ENCODE measurements around the gene WASF2. TPM values are rescaled to one million over a fixed set of nuclear protein-coding genes. Genes with fewer than 3 reads are reported as not detected.

Gene WASF2
- total RNA-seq, 1 donor, result 33.0 TPM

- H3K4me3 ChIP-seq (ENCODE audit: low read depth, low read length), result no peak overlapping the region
- DNase-seq (ENCODE audit: low read depth), result no peak
- no peak for TF ChIP-seq CTCF (IDR thresholded peaks at IDR 0.05; ENCODE audit: insufficient read depth, low read length)
Observed at GRCh38 chr1:27448982-27449381, 41.0 kb downstream of the WASF2 start.

- no peak for TF ChIP-seq CTCF (IDR thresholded peaks at IDR 0.05; ENCODE audit: insufficient read depth, low read length)
- H3K4me3 ChIP-seq (ENCODE audit: low read depth, low read length), result no peak overlapping the region
- no peak for DNase-seq (ENCODE audit: low read depth)
Observed at GRCh38 chr1:27447883-27448282, 42.1 kb downstream of the WASF2 start.

- DNase-seq (ENCODE audit: low read depth), result no peak
- no peak overlapping the region for H3K4me3 ChIP-seq (ENCODE audit: low read depth, low read length)
- no peak for TF ChIP-seq CTCF (IDR thresholded peaks at IDR 0.05; ENCODE audit: insufficient read depth, low read length)
Observed at GRCh38 chr1:27447399-27447798, 42.6 kb downstream of the WASF2 start.

GRCh38 chr1:27446496-27447020 is 43.4 kb downstream of the WASF2 start:
- no peak overlapping the region for H3K4me3 ChIP-seq (ENCODE audit: low read depth, low read length)
- TF ChIP-seq CTCF (IDR thresholded peaks at IDR 0.05; ENCODE audit: insufficient read depth, low read length), result no peak
- no peak for DNase-seq (ENCODE audit: low read depth)

GRCh38 chr1:27445177-27445936 is 44.6 kb downstream of the WASF2 start:
- no peak for TF ChIP-seq CTCF (IDR thresholded peaks at IDR 0.05; ENCODE audit: insufficient read depth, low read length)
- H3K4me3 ChIP-seq (ENCODE audit: low read depth, low read length), result no peak overlapping the region
- DNase-seq (ENCODE audit: low read depth), result no peak

- no peak overlapping the region for H3K4me3 ChIP-seq (ENCODE audit: low read depth, low read length)
- no peak for TF ChIP-seq CTCF (IDR thresholded peaks at IDR 0.05; ENCODE audit: insufficient read depth, low read length)
- DNase-seq (ENCODE audit: low read depth), result no peak
Observed at GRCh38 chr1:27444632-27445031, 45.3 kb downstream of the WASF2 start.
